Measurements from ENCODE around the gene ST6GALNAC3.
"Not testable (repeated sequence)": the region's sequence is repeated elsewhere in the genome, so short reads cannot be mapped to it uniquely, and the experiment has no call there.

The ST6GALNAC3 gene

DNA sequence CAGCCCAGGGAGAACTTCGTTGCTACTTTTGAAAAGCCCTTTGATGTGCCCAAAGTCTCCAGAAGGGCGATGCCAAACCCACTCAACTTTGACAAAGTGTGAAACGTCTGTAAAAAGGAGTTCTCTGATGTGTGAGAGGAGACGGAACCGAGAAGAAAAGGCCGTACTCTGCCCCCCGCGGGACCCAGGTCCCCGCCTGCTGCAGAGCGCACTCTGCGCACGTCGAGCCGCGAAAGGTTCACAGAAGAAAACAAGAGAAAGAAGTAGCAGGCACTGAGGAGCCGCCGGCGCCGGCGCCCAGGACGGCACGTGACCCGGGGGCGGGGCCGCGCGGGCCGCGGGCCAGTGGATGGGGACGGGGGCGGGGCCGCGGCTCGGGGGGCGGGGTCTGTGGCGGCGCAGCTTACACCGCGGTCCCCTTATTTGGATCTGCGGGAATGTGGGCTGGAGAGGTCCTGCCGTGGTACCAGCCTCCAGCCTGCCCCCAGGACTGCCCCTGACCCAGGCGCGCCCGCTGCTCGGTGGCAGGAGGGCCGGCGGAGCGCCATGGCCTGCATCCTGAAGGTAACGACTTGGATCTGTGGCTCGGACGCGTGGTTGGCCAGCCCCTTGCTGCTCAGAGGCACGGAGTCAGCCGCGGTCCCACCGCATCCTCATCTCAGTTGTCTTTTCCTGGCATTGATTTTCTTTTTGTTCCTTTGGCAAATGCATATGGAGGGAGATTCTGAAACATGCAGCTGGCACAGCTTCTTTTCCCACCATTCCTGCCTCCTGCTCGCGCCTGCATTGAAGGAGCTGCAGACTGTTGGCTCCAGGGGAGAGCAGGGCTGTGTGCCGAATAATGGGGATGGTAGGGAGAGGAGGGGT is at the start of gene ST6GALNAC3:
Gene ST6GALNAC3 (plus strand): TSS at position 426 of the 867 bp plus-strand sequence.
- peak; percentile 68 for DNase-seq

DNA sequence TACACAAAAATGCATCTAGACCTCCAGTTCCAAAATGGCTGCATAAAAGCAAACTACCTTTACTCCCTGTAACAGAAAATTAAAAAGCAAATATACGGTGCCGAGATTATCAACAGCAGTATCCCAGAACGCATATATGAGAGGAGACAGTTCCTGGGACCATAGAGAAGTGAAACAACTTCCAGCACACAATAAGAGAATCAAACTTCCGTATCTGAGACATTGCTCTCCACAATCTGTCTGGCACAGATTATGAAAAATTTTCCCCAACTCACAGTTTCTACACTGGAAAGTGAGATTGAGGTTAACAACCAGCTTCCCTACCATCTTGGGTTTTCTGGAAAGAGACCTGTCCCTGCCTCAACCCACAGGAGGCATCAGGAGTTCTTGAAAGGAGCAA is 47.2 kb upstream of the ST6GALNAC3 start:
- DNase-seq = no peak

DNA sequence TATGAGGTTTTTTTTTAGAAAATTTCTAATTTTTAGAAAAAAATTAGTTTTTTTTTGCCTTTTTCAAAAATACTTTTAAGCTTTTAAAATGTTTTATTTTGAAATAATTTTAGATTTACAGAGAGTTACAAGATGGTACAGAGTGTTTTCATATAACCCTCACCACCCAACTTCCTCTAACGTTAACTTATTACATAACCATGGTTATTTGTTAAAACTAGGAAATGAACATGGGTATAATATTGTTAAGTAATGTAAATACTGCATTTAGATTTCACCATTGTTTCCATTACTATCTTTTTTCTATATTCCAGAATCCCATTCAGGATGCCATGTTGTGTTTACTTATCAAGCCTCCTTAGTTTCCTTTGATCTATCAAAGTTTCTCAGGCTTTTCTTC is 45.2 kb upstream of the ST6GALNAC3 start:
- DNase-seq = no peak

DNA sequence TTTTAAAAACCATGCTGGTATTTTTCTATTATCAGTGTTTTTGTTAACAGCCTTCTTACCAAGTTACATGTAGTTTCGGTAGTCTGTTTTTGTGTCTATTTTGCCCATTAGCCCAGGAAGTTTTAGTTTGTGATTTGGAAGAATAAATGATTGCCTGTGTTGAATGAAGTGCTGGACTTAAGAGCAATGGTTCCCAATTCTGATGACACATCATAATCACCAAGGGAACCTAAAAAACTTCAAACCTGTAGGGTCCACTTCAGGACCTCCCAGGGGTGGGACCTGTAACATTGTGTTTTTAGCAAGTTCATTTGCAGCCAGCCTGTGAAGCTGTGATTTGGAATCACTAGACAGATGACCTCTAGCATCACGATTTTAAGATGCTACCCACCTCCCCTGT is 43.0 kb upstream of the ST6GALNAC3 start:
- no peak for DNase-seq

DNA sequence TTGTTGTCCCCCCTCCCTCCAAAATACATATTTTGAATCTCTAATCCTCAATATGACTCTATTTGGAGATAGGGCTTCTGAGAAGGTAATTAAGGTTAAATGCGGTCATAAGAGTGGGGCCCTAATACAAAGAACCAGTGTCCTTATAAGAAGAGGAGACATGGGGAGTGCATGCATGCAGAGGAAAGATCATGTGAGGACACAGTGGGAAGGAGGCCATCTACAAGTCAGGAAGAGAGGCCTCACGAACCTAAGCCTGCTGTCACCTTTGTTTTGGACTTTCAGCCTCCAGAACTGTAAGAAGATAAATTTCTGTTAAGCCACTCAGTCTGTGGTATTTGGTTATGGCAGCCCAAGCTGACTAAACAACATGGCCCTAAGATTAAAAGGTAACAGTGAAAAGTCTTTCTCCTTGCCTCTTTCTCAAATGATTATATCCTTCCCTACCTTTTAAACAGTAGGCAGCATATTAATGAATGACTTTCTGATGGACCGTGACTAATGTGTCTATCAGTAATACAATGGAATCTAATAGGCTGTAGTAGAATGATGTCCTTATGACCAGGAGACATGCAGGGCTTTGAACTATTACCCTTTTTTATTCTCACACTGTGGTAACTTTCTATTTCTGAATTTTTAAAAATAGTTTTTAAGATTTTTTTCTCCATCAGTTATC is 40.6 kb upstream of the ST6GALNAC3 start:
- DNase-seq = no peak

DNA sequence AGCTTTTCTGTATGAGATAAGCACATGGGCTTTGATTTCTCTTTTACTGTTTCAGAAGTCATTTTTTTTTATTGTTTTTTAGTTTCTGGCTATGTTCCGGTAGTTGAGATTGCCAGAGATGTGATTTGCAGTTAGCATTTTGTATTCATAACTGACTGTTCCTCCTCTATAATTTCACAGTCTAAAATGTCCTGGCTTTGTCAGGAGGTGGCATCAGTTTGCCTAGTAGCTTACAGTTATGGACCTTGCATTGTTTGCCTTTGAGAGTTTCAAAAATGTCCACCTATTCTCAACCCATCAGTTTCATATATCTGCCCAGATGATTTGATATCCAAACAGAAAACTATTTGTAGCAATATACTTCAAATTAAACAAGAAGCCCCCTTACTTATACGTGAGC is 39.5 kb upstream of the ST6GALNAC3 start:
- no peak for DNase-seq

DNA sequence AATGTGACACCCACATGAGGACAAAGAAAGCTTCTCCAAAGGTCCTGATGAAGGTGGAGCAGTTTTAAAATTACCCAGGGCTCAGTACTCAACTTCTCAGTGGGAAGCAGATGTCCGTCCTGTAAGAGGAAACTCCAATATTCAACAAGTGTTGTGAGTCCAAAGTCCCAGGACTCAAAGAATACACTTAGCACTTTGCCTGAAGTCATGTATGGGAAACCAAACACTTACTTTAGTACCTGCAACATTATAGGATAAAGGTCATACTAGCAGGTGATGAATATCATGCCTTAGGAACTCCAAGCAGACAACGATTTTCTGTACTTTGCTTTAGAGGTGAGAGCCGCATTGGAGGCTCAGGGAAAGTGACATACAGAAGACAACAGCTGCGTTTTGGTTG is 37.2 kb upstream of the ST6GALNAC3 start:
- DNase-seq = no peak

DNA sequence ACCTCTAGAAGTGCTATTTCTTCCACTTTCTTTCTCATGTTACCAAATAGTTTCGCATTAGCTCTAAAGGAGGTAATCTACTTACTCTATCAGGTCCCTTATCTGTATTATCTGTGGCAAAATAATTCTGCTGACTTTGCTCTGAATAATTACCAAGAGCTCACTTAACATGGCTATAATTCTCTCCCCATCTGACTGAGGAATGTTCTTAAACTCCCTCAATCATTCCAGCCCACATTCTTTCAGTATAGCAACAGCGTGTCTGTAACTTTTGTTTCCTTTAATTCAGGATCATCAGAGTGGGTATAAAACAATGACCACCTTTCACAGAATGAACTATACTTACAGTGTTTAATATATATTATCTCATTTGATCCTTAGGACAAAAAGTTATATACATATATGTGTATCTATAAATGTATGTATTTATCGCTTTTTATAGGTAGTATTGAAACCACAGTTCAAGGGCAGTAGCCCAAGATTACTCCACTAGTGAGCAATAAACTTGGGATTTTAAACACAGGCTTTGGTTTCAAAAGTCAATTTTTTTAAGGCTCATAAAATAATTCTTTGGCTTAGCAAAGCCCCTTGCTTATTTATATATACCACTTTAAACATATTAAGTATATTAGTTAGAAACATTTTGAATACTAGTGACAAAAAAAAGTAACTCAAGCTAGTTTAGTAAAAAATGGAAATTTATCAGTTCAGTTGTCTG is 36.1 kb upstream of the ST6GALNAC3 start:
- DNase-seq = no peak

DNA sequence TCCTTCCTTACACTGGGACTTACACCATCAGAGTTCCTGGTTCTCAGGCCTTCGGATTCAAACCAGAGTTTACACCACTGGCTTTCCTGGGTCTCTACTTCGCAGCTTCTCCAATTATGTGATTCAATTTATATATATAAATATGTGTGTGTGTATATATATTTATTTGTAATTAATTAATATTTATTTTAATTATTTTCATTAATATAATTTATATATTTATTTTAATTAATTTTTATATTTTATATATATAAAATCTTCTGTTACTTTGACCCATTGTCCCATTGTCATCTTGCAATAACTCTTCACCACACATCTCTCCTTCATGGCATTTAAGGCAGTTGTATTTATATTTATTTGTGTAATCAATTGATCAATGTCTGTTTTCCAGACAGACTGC is 28.4 kb upstream of the ST6GALNAC3 start:
- DNase-seq = no peak

DNA sequence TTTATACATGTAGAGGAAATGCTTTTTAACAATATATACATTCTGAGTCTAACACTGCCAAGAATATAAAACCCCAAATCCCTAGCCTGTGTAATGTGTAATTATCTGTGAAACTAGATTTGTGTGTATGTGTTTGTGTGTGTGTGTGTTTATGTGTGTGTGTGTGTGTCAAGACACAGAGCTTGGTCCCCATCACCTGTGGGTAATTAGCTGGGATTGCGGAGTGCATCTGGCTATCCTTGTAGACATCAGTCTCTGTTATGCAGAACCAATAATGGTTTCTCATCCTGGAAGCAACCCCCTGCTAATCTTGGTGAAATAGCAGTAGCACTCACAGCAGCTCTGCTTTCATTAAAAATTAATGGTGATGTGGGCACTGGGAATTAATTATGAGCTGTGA is 26.3 kb upstream of the ST6GALNAC3 start:
- DNase-seq = no peak

DNA sequence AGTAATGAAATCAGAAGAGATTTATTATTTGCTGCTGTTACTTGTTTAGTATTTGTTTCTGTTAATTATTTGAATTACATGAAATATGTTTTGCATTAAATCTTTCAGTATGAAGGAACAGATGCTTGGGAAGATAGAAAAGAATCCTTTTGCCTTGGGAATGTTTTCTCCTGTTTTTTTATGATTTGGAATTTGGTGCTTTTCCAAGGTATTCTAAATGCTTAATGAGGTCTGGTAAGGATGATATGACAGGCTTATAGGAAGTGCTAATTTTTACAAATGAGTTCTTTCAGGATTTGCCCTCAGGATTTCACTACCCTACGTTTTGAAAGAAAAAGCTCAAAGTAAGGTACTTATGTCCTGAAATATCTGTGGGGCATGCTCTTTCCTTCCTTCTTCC is 25.6 kb upstream of the ST6GALNAC3 start:
- DNase-seq = no peak

DNA sequence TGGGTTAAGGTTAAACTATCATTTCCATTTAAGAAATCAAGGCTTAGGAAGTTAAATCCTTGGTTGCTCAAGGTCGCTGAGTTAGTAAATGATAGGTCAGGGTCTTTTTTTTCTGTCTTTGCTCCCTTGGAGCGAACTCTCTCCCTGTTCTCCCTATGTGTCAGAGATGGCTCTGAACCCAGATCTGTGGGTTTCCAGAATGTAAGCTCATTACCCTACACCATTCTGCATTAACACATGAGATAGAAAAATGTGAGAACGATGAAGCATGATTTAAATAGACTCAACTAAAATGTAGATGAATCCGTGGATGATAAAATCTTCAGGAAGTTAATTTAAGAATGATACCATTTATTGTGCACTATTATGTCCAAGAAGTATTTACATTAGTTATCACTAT is 25.0 kb upstream of the ST6GALNAC3 start:
- DNase-seq = no peak

DNA sequence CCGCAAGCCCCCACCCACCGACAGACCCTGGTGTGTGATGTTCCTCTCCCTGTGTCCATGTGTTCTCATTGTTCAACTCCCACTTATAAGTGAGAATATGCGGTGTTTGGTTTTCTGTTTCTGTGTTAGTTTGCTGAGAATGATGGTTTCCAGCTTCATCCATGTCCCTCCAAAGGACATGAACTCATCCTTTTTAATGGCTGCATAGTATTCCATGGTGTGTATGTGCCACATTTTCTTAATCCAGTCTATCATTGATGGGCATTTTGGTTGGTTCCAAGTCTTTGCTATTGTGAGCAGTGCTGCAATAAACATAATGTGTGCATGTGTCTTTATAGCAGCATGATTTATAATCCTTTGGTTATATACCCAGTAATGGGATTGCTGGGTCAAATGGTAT is 24.5 kb upstream of the ST6GALNAC3 start:
- not testable (repeated sequence) for DNase-seq

DNA sequence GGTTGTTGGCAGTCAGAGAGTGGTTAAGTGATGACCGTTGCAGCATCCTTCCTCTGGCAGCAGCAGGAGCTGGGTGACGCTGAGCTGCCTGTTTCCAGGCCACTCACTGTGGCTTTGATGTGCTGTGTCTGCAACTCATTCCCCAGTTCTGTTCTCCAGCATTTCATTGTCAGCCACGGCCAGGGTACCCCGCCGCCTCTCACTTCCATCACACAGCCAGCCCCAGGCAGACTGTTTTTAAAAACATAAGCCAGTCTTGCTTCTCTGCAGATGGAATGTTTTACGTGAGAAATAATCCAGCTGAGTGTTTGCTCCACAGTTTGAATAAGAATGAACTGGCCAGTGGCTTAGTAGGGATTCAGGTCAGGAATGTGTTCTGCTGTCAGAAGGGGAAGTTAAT is 21.5 kb upstream of the ST6GALNAC3 start:
- DNase-seq = no peak

DNA sequence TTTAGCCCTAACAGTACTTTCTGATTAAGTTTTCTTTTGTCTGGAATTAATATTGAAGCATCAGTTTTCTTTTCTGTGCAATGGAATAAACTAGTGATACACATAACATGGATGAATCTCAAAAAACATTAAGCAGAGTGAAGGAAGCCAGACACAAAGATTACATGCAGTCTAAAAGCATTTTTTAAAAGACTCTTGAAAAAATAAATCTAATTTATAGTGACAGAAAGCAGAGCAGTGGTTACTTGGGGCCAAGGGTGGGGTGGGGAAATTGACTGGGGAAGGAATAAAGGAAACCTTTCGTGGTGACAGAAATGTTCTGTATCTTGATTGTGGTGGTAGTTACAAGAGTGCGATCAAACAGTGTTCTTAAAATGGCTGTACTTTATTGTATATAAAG is 20.2 kb upstream of the ST6GALNAC3 start:
- DNase-seq = no peak

DNA sequence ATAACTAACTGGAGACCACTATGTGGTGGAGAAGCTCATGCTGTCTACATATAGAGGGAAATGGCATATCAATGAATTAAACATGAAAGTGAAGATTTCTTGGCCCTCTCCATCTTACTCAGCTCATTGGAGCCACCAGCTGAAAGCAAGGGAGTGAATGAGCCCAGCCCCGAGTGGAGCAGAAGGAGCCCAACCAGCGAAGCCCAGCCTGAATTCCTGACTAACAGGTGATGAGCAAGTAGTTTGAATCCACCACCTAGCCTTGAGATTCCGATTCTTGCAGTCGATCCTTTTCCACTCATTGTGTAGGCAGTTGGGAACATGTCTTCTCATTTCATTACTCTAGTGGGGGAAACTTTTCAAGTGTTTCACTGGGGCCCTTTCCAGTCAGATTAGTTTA is 18.6 kb upstream of the ST6GALNAC3 start:
- no peak for DNase-seq

DNA sequence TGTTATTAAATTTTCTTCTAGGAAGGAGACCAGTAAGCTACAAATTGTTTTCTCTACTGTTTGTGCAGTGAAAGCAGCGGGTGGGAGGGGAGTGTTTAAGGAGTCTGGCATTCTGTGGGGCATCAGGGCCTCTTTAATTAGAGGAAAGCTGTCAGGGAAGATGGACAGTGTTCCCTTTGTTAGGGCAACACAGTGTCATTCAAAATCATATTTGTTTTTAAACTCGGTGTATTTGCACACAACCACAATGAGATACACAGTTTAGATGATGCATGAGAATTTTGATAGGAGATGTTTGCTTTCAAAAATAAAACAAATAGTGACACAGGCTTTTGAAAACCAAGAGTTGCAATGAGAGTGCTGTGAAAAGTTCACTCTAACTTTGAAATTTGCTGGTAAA is 15.1 kb upstream of the ST6GALNAC3 start:
- DNase-seq = no peak

DNA sequence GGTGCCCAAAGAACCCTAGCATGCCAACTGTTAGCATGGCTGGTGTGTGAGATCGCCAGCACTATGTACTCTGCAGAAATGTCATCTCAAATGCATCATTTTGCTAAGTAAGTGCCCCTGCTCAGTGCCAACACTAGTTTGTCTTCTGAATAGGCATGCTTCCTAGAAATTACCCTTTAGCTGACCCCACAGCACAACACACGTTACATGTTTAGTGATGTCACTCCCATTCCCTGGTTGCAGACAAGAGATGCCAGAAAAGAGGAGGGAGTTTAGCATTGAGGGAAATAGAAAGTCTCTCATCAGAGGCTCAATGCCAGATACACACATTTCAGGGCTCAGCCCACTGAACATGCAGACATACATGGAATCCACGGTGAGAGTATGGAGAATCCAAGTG is 9.3 kb upstream of the ST6GALNAC3 start:
- DNase-seq = no peak

DNA sequence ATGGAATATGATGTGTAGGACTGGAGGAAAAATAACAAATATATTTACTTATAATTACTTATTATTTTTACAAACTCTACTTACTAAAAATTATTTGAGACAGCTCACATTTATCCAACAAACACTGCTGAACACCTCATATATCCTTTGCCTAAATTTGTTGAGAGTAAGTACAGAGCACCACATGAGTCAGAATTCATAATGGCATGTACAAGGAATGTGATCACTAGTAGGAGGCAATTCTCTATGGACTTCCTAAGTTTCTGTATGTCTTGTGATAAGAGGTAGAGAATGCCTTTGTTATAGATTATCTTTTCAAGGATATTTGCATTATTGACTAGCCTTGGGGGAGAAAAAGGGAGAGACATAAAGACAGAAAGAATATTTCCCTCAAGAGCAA is 8.2 kb upstream of the ST6GALNAC3 start:
- no peak for DNase-seq

DNA sequence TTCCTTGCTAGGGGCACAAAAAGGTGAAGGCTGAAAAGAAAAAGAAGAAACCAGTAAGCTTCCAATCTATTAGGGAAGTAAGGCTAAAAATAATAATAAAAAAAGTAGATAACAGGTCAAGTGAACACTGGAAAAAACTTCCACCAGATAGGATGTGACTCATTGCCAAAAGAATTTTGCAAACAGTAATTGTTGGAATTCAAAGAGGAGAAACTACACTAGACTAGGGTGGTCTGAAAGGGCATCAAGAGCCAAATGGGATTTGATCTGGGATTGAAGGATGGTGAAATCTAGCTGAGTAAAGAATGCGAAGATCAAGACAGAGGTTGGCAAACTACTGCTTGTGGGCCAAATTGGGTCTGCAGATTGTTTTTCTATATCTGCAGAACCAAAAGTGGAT is 6.0 kb upstream of the ST6GALNAC3 start:
- DNase-seq = no peak

DNA sequence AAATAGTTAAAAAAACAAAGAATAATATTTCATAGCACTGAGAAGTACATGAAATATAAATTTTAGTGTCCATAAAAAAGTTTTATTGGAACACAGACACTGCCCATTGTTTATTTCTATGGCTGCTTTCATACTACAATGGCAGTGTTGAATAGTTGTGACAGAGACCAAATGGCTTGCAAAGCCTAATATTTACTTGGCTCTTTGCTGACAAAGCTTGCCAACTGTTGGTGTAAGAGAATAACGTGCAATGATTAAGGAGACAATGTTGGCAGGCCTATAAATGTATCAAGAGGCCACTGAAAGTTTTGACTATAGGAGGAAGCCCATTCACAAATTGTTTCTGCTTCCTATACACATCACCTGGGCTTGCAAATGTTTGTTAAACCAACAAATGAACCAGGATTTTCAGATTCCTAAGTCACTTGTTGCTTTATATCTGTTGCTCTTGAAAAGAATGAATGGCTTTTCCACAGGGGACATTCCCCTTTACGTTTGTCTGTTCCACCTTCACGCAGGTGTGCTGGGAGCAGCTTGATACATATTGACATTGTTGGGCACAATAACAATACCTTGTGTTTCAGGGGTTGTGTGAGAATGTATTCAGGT is 5.5 kb upstream of the ST6GALNAC3 start:
- DNase-seq = peak; percentile 90

DNA sequence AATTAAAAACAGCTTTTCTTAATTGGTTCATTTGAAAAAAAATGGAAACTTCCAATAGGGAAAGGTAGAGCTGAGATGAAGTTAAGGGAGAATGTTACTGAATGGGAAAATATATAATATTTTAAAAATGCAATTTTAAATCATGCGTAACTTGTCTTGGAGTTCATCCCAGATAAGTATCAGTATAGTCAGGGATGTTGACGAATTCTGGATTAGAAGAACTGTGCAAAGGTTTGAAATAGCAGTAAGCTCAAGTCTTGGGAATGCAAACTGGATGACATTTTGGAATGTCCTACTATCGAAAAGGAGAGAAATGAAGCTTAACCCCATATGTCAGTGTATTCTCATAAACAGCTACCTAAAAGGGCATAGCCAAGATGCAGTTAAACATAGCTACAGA is 4.0 kb upstream of the ST6GALNAC3 start:
- no peak for DNase-seq

DNA sequence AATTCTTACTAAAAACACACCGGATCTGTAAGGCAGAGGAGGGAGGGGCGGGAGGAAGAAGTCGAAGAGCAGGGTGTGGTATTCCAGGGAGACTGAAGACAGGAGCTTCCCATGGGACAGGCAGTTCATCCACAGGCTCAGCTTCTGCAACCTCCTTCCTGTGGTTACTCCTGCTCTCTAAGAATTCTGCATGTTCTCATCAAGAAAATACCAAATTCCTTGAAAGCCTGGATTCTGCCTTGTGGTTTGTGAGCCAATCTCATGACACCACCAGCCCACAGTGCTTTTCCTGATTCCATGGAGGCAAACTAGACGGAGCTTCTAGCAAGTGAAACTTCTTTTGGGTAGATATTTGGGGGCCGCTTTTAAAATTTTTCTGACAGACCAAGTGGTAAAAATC is 1.1 kb upstream of the ST6GALNAC3 start:
- no peak for DNase-seq

DNA sequence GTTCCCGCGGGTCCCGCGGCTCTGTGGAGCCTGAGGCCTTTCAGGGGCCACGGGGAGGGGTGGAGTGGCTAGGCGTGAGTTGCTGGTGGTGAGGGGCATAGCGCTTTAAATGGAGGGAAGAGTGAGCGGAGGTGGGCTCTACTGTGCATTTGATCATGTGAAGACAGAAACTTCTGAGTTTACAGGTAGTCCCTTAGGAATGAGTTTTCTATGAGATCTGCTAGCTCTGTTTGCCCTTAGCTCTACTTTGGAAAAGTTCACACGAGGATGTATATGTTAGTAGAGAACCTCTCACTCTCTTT is 593 bp downstream of the ST6GALNAC3 start:
- DNase-seq = no peak

Data from NCI-H345 (cell line).